A549 (cell line): ENCODE results near the gene CEL.

Experiments used
- BHLHE40 ChIP-seq: IDR thresholded peaks from 2 replicates; pipeline ENCODE4 v1.6.1; 2012; ENCODE audit warnings: low read depth, low read length, inconsistent platforms
- ESRRA ChIP-seq: fragments of 150-350 bp; IDR thresholded peaks from 2 replicates; pipeline ENCODE4 v1.6.1; 2014; ENCODE audit warnings: mild to moderate bottlenecking, low read length, borderline replicate concordance
- JUN ChIP-seq, 2 experiments: fragments of >200 bp; sonication (Bioruptor Twin); formaldehyde crosslinking; IDR thresholded peaks; 2 replicates in 1 of 2; 3 replicates in 1 of 2; pipeline ENCODE4 v1.6.1; 2016 to 2017
- JUNB ChIP-seq: fragments of >200 bp; sonication (Bioruptor Twin); formaldehyde crosslinking; IDR thresholded peaks from 2 replicates; pipeline ENCODE4 v1.6.1; 2016
- MYC ChIP-seq: IDR thresholded peaks from 2 replicates; pipeline ENCODE4 v1.6.1; 2012; ENCODE audit warnings: mild to moderate bottlenecking, inconsistent platforms, low read length, improper control_type of control experiment, borderline replicate concordance
- POLR2A ChIP-seq: IDR thresholded peaks from 2 replicates; pipeline ENCODE4 v1.6.1; 2012; ENCODE audit warnings: mild to moderate bottlenecking, low read length
- USF2 ChIP-seq: fragments of 450-650 bp; IDR thresholded peaks from 2 replicates; pipeline ENCODE4 v1.6.1; 2014; ENCODE audit warnings: antibody characterized with exemption
- TF ChIP-seq, protein P1 (sequence below): fragments of >200 bp; sonication (Bioruptor Twin); formaldehyde crosslinking; IDR thresholded peaks from 3 replicates; pipeline ENCODE4 v1.5.1; 2016

DNA sequence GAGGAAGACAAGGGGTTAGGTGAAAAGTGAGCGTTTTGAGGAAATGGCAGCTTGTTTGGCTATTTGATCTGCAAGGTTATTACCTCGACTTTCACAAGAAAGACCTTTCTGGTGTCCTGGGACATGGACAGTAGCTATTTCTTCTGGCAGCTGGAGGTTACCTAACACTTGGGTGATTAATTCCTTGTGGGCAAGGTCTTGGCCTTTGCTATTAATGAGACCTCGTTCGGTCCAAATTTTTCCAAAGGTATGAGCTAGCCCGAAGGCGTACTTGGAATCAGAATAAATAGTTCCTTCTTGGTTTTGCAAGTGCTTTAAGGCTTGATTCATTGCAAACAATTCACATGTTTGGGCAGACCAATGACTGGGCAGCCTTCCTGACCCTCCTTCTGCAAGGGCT, 26.1 kb upstream of the CEL start:
- TF ChIP-seq USF2 (no peak), JUN (IDR thresholded peaks at IDR 0.05) (no peak), POLR2A (no peak), MYC (no peak), ESRRA (no peak), JUNB (no peak), BHLHE40 (no peak)
- TF ChIP-seq, protein P1, sequence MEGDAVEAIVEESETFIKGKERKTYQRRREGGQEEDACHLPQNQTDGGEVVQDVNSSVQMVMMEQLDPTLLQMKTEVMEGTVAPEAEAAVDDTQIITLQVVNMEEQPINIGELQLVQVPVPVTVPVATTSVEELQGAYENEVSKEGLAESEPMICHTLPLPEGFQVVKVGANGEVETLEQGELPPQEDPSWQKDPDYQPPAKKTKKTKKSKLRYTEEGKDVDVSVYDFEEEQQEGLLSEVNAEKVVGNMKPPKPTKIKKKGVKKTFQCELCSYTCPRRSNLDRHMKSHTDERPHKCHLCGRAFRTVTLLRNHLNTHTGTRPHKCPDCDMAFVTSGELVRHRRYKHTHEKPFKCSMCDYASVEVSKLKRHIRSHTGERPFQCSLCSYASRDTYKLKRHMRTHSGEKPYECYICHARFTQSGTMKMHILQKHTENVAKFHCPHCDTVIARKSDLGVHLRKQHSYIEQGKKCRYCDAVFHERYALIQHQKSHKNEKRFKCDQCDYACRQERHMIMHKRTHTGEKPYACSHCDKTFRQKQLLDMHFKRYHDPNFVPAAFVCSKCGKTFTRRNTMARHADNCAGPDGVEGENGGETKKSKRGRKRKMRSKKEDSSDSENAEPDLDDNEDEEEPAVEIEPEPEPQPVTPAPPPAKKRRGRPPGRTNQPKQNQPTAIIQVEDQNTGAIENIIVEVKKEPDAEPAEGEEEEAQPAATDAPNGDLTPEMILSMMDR, result no peak
